ENCODE measurements around the gene OR52E8. TPM values are rescaled to one million over a fixed set of nuclear protein-coding genes. Genes with fewer than 3 reads are reported as not detected.

OR52E8 gene
- total RNA-seq, 1 experiment from 2014 or later = not detected

- POLR2A ChIA-PET = no interaction called here
- CTCF ChIA-PET = interaction anchor here (0.6 kb wide), 1 partner anchor 305 kb away, joined by 3 read pairs; no protein-coding TSS in a partner anchor
Observed at GRCh38 chr11:5892908-5893307, 35.4 kb upstream of the OR52E8 start, which contains the start of gene OR52E5. TSS of gene OR52E5 (plus strand) at chr11:5893208. CDS start at chr11:5900777, 7,569 bp downstream.

DNA sequence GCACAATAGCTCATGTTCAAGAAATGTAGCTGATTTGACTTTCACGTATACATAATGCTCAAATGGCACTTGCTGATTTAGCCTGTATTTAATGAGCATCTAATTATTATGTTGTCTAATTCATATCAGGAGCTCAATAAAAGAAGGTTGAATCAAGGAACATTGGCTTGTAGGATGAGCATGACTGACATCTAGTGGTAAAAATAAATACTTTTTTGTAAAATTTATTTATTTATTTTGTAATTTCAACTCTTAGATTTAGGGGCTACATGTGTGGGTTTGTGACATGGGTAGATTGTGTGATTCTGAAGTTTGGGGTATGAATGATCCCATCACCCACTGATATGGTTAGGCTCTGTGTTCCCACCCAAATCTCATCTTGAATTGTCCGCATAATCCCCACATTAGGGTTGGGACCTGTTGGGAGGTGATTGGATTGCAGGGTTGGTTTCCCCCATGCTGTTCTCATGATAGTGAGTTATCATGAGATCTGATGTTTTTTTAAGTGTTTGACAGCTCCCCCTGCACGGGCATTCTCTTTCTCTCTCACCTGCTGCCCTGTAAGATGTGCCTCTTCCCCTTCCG, 33.8 kb upstream of the OR52E8 start:
- peaks cover 12% of the 10 kb centered on the region for H3K4me1 Mint-ChIP-seq
- H3K4me3 Mint-ChIP-seq = no peak overlapping the region
- ATAC-seq (no peak), DNase-seq (ENCODE audit: low spot score) (no peak)
- TF ChIP-seq EMX1 (CRISPR knock-in tag; IDR thresholded peaks at IDR 0.05) (no peak), E2F5 (CRISPR knock-in tag; IDR thresholded peaks at IDR 0.05) (no peak), GTF2I (CRISPR knock-in tag; conservative IDR thresholded peaks at IDR 0.05) (no peak), ELF4 (CRISPR knock-in tag; IDR thresholded peaks at IDR 0.05; ENCODE audit: low read depth) (no peak), KAT7 (CRISPR knock-in tag; IDR thresholded peaks at IDR 0.05; ENCODE audit: borderline replicate concordance) (no peak), NFYB (CRISPR knock-in tag; conservative IDR thresholded peaks at IDR 0.05; ENCODE audit: low read depth) (no peak), ZNF121 (CRISPR knock-in tag; IDR thresholded peaks at IDR 0.05) (no peak), ZNF416 (CRISPR knock-in tag; IDR thresholded peaks at IDR 0.05) (no peak)
- TF ChIP-seq, protein P1, sequence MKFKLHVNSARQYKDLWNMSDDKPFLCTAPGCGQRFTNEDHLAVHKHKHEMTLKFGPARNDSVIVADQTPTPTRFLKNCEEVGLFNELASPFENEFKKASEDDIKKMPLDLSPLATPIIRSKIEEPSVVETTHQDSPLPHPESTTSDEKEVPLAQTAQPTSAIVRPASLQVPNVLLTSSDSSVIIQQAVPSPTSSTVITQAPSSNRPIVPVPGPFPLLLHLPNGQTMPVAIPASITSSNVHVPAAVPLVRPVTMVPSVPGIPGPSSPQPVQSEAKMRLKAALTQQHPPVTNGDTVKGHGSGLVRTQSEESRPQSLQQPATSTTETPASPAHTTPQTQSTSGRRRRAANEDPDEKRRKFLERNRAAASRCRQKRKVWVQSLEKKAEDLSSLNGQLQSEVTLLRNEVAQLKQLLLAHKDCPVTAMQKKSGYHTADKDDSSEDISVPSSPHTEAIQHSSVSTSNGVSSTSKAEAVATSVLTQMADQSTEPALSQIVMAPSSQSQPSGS (CRISPR knock-in tag; IDR thresholded peaks at IDR 0.05; ENCODE audit: borderline replicate concordance, low read depth) = no peak
- TF ChIP-seq, protein P2, sequence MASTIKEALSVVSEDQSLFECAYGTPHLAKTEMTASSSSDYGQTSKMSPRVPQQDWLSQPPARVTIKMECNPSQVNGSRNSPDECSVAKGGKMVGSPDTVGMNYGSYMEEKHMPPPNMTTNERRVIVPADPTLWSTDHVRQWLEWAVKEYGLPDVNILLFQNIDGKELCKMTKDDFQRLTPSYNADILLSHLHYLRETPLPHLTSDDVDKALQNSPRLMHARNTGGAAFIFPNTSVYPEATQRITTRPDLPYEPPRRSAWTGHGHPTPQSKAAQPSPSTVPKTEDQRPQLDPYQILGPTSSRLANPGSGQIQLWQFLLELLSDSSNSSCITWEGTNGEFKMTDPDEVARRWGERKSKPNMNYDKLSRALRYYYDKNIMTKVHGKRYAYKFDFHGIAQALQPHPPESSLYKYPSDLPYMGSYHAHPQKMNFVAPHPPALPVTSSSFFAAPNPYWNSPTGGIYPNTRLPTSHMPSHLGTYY (CRISPR knock-in tag; IDR thresholded peaks at IDR 0.05) = no peak
- TF ChIP-seq, protein P3, sequence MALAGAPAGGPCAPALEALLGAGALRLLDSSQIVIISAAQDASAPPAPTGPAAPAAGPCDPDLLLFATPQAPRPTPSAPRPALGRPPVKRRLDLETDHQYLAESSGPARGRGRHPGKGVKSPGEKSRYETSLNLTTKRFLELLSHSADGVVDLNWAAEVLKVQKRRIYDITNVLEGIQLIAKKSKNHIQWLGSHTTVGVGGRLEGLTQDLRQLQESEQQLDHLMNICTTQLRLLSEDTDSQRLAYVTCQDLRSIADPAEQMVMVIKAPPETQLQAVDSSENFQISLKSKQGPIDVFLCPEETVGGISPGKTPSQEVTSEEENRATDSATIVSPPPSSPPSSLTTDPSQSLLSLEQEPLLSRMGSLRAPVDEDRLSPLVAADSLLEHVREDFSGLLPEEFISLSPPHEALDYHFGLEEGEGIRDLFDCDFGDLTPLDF (CRISPR knock-in tag; IDR thresholded peaks at IDR 0.05) = no peak
- TF ChIP-seq, protein P4, sequence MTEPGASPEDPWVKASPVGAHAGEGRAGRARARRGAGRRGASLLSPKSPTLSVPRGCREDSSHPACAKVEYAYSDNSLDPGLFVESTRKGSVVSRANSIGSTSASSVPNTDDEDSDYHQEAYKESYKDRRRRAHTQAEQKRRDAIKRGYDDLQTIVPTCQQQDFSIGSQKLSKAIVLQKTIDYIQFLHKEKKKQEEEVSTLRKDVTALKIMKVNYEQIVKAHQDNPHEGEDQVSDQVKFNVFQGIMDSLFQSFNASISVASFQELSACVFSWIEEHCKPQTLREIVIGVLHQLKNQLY (CRISPR knock-in tag; IDR thresholded peaks at IDR 0.05) = no peak
- TF ChIP-seq, protein P5, sequence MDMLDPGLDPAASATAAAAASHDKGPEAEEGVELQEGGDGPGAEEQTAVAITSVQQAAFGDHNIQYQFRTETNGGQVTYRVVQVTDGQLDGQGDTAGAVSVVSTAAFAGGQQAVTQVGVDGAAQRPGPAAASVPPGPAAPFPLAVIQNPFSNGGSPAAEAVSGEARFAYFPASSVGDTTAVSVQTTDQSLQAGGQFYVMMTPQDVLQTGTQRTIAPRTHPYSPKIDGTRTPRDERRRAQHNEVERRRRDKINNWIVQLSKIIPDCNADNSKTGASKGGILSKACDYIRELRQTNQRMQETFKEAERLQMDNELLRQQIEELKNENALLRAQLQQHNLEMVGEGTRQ (CRISPR knock-in tag; IDR thresholded peaks at IDR 0.05) = no peak
- no peak overlapping the region for H3K27ac Mint-ChIP-seq
- no peaks in the 10 kb centered on the region for H3K27me3 Mint-ChIP-seq (ENCODE audit: low read depth)
- H3K36me3 Mint-ChIP-seq = no peaks in the 10 kb centered on the region
- ChIA-PET POLR2A (no interaction called here), CTCF (interaction anchor here (0.6 to 1.4 kb wide), 15 partner anchors 10 to 472 kb away, joined by 3 to 9 read pairs (median 3); partner anchors contain the start of gene TRIM5)
- no peaks in the 10 kb centered on the region for H3K9me3 Mint-ChIP-seq

More at GRCh38 chr11:5892908-5893307, 35.4 kb upstream of the OR52E8 start, which contains the start of gene OR52E5:
- no peak for TF ChIP-seq PREB (CRISPR knock-in tag; IDR thresholded peaks at IDR 0.05; ENCODE audit: borderline replicate concordance)
- TF ChIP-seq ELF4 (CRISPR knock-in tag; IDR thresholded peaks at IDR 0.05; ENCODE audit: low read depth) = no peak
- no peak for TF ChIP-seq RELA (CRISPR knock-in tag; IDR thresholded peaks at IDR 0.05; ENCODE audit: borderline replicate concordance)
- TF ChIP-seq ZNF121 (CRISPR knock-in tag; IDR thresholded peaks at IDR 0.05) = no peak
- no peak for TF ChIP-seq ZNF396 (CRISPR knock-in tag; IDR thresholded peaks at IDR 0.05; ENCODE audit: borderline replicate concordance)
- TF ChIP-seq TP53 (CRISPR knock-in tag; IDR thresholded peaks at IDR 0.05) = no peak
- TF ChIP-seq, protein P6, sequence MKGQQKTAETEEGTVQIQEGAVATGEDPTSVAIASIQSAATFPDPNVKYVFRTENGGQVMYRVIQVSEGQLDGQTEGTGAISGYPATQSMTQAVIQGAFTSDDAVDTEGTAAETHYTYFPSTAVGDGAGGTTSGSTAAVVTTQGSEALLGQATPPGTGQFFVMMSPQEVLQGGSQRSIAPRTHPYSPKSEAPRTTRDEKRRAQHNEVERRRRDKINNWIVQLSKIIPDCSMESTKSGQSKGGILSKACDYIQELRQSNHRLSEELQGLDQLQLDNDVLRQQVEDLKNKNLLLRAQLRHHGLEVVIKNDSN (CRISPR knock-in tag; IDR thresholded peaks at IDR 0.05) = no peak
- TF ChIP-seq CBFB (CRISPR knock-in tag; IDR thresholded peaks at IDR 0.05; ENCODE audit: low read depth) = no peak
- no peak for TF ChIP-seq GABPB1 (CRISPR knock-in tag; IDR thresholded peaks at IDR 0.05)
- H3K4me1 Mint-ChIP-seq = peaks cover 2% of the 10 kb centered on the region
- H3K27me3 Mint-ChIP-seq (ENCODE audit: low read depth) = no peaks in the 10 kb centered on the region
- no peak within 1 kb of the TSS for H3K4me3 Mint-ChIP-seq
- H3K27ac Mint-ChIP-seq = no peak within 1 kb of the TSS
- no peak for DNase-seq (ENCODE audit: low spot score)
- no peak for ATAC-seq
- no peaks in the 10 kb centered on the region for H3K9me3 Mint-ChIP-seq
- H3K36me3 Mint-ChIP-seq = no peaks in the 10 kb centered on the region

All from WTC11 (cell line).